K562 (cell line): Measurements from ENCODE around the gene MANBA. TPM values are rescaled to one million over a fixed set of nuclear protein-coding genes. Genes with fewer than 3 reads are reported as not detected.

Experiments used
- ATAC-seq: fragments of 200-7000 bp; cut with Tn5 transposase; 3 replicates; pipeline ENCODE4 v1.9.1; 2020; ENCODE audit warnings: moderate library complexity
- BruUV-seq: library from RNA; stranded (reverse); fragments of 400-500 nt; replicated peaks from 2 replicates; lab custom pipeline; 2021; lab: Mats Ljungman, UMichigan
- CTCF ChIA-PET: fragments of 300-600 bp; formaldehyde crosslinking; extraction: SDS; loops from one replicate; lab custom pipeline; 2021; ENCODE audit warnings: low intra/inter-chr PET ratio; lab: Yijun Ruan, JAX
- POLR2A ChIA-PET: fragments of 300-600, 350-650 bp; sonication (Branson Sonifier 250); formaldehyde crosslinking; extraction: SDS; loops from one replicate; lab custom pipeline; 2021; ENCODE audit warnings: antibody characterized with exemption, inconsistent platforms; lab: Yijun Ruan, JAX
- DNase-seq, 4 experiments: peaks; one replicate each; pipeline versions ENCODE4 v3.0.0 to v3.0.0-alpha.2; 2011 to 2018; ENCODE audit warnings: low spot score in 3 of 4, mixed read lengths in 3 of 4; ENCODE audit errors: extremely low read depth in 1 of 4
- FAIRE-seq: peaks from 2 replicates; lab custom pipeline; 2011; peaks lifted over from hg19 to GRCh38; lab: Jason Lieb, UNC
- H2AFZ ChIP-seq: 2 replicates; pipeline ENCODE4 v1.6.0; 2011; ENCODE audit warnings: low read depth, low read length, control low read depth, inconsistent platforms
- H3K27ac ChIP-seq: fragments of 200-600 bp; 3 replicates; pipeline ENCODE4 v1.8.0; 2011; ENCODE audit warnings: low read depth, mild to moderate bottlenecking, control low read depth, inconsistent platforms, low read length, moderate library complexity, mixed read lengths; ENCODE audit errors: extremely low read depth
- H3K27me3 ChIP-seq, 2 experiments: fragments of 300-600 bp in 1 of 2; 2 replicates in 1 of 2; 3 replicates in 1 of 2; pipeline versions ENCODE4 v1.6.0 to v1.8.0; 2011; ENCODE audit warnings: inconsistent platforms in 2 of 2, low read length in 2 of 2, mild to moderate bottlenecking in 1 of 2, mixed read lengths in 1 of 2, moderate library complexity in 1 of 2; ENCODE audit not compliant: control insufficient read depth in 2 of 2, insufficient read depth in 2 of 2
- H3K36me3 ChIP-seq: fragments of 300-600 bp; 3 replicates; pipeline ENCODE4 v1.8.0; 2011; ENCODE audit warnings: mild to moderate bottlenecking, low read length, inconsistent platforms; ENCODE audit not compliant: control insufficient read depth, insufficient read depth
- H3K4me1 ChIP-seq, 2 experiments: fragments of 200-600 bp in 1 of 2; replicated peaks in 1 of 2; 2 replicates in 1 of 2; 3 replicates in 1 of 2; pipeline versions ENCODE4 v1.5.1 to v1.8.0; 2011; ENCODE audit warnings: inconsistent platforms in 2 of 2, low read length in 2 of 2, mild to moderate bottlenecking in 1 of 2, mixed read lengths in 1 of 2, moderate library complexity in 1 of 2; ENCODE audit not compliant: control insufficient read depth in 2 of 2, insufficient read depth in 2 of 2
- H3K4me2 ChIP-seq: 2 replicates; pipeline ENCODE4 v1.6.1; 2011; ENCODE audit warnings: low read length, control low read depth, inconsistent platforms, mixed read lengths; ENCODE audit not compliant: insufficient read depth
- H3K4me3 ChIP-seq: fragments of 200-600 bp; sonication (generic), shearing (Covaris generic); 2 replicates; pipeline ENCODE4 v1.5.1; 2016; ENCODE audit warnings: control low read depth, inconsistent platforms
- H3K79me2 ChIP-seq: fragments of 200-600 bp; 3 replicates; pipeline ENCODE4 v1.8.0; 2011; ENCODE audit warnings: low read length, inconsistent platforms; ENCODE audit not compliant: control insufficient read depth, insufficient read depth
- H3K9ac ChIP-seq, 2 experiments: 2 replicates each; pipeline versions ENCODE4 v1.6.0 to v1.6.1; 2011; ENCODE audit warnings: low read depth in 2 of 2, low read length in 2 of 2, control low read depth in 1 of 2, inconsistent platforms in 1 of 2, mild to moderate bottlenecking in 1 of 2, mixed read lengths in 1 of 2; ENCODE audit not compliant: insufficient read depth in 1 of 2
- H3K9me1 ChIP-seq: one replicate; pipeline ENCODE4 v1.6.0; 2011; ENCODE audit warnings: inconsistent platforms, mild to moderate bottlenecking, low read length, moderate library complexity; ENCODE audit not compliant: control insufficient read depth, insufficient read depth
- H3K9me3 ChIP-seq: replicated peaks from 2 replicates; pipeline ENCODE4 v1.5.1; 2011; ENCODE audit warnings: low read depth, low read length, inconsistent platforms; ENCODE audit not compliant: control insufficient read depth, insufficient read depth
- H4K20me1 ChIP-seq: replicated peaks from 2 replicates; pipeline ENCODE4 v1.6.1; 2011; ENCODE audit warnings: low read length, inconsistent platforms, mixed read lengths; ENCODE audit not compliant: control insufficient read depth, insufficient read depth
- CCAR2 ChIP-seq: fragments of 200-400 bp; formaldehyde crosslinking; IDR thresholded peaks from 2 replicates; pipeline ENCODE4 v1.6.1; 2017; ENCODE audit warnings: mild to moderate bottlenecking, low read depth, low read length
- GTF2A2 ChIP-seq: IDR thresholded peaks from 2 replicates; pipeline ENCODE4 v1.6.1; 2016; ENCODE audit warnings: mild to moderate bottlenecking, missing genetic modification characterization, missing compliant biosample characterization
- HNRNPUL1 ChIP-seq: fragments of 200-400 bp; formaldehyde crosslinking; IDR thresholded peaks from 2 replicates; pipeline ENCODE4 v1.6.1; 2017; ENCODE audit warnings: low read length
- HOMEZ ChIP-seq: fragments of 250-450 bp; sonication (Bioruptor Pico); IDR thresholded peaks from 2 replicates; pipeline ENCODE4 v1.4.0; 2020; ENCODE audit warnings: mild to moderate bottlenecking, moderate library complexity
- IRF9 ChIP-seq: fragments of 450-650 bp; IDR thresholded peaks from 2 replicates; pipeline ENCODE4 v1.6.1; 2016; ENCODE audit warnings: missing biosample characterization, missing genetic modification characterization
- KLF10 ChIP-seq: fragments of 250-450 bp; sonication (Bioruptor Pico); IDR thresholded peaks from 2 replicates; pipeline ENCODE4 v1.6.1; 2021; ENCODE audit warnings: matching md5 sums
- LCOR ChIP-seq: sonication (generic); formaldehyde crosslinking; IDR thresholded peaks from 2 replicates; pipeline ENCODE4 v1.8.0; 2022; ENCODE audit warnings: mild to moderate bottlenecking, missing genetic modification reagents
- MTA1 ChIP-seq: fragments of 450-650 bp; IDR thresholded peaks from 2 replicates; pipeline ENCODE4 v1.6.1; 2017; ENCODE audit warnings: borderline replicate concordance
- MYBL2 ChIP-seq, 2 experiments: fragments of 450-650 bp in 1 of 2; sonication (generic) in 1 of 2; formaldehyde crosslinking in 1 of 2; IDR thresholded peaks; 2 replicates each; pipeline versions ENCODE4 v1.6.1 to v1.8.1; 2017 to 2022; ENCODE audit warnings: borderline replicate concordance in 1 of 2, inconsistent platforms in 1 of 2, low read depth in 1 of 2, mild to moderate bottlenecking in 1 of 2, missing genetic modification reagents in 1 of 2, moderate library complexity in 1 of 2
- NCOA2 ChIP-seq, 2 experiments: fragments of 450-650 bp; IDR thresholded peaks; 2 replicates each; pipeline ENCODE4 v1.6.1; 2018; ENCODE audit warnings: mild to moderate bottlenecking in 2 of 2, moderate library complexity in 1 of 2; ENCODE audit not compliant: partially characterized antibody in 2 of 2
- PHB ChIP-seq: fragments of 250-450 bp; sonication (Bioruptor Pico); IDR thresholded peaks from 2 replicates; pipeline ENCODE4 v1.5.0; 2021
- RBBP5 ChIP-seq: fragments of 200-600 bp; sonication (generic); IDR thresholded peaks from 2 replicates; pipeline ENCODE4 v1.6.1; 2012; ENCODE audit warnings: borderline replicate concordance, mild to moderate bottlenecking, low read length, control low read depth, inconsistent platforms; ENCODE audit not compliant: insufficient read depth, poor library complexity, severe bottlenecking
- TEAD4 ChIP-seq, 2 experiments: sonication (generic) in 1 of 2; formaldehyde crosslinking in 1 of 2; IDR thresholded peaks; 2 replicates each; pipeline versions ENCODE4 v1.6.1 to v1.8.0; 2012 to 2022; ENCODE audit warnings: borderline replicate concordance in 1 of 2, inconsistent platforms in 1 of 2, low read length in 1 of 2, mild to moderate bottlenecking in 1 of 2, missing genetic modification reagents in 1 of 2
- ZBTB17 ChIP-seq: fragments of 450-650 bp; formaldehyde crosslinking; IDR thresholded peaks from 2 replicates; pipeline ENCODE4 v1.4.0; 2020; ENCODE audit warnings: mild to moderate bottlenecking
- ZNF274 ChIP-seq: IDR thresholded peaks from 2 replicates; pipeline ENCODE4 v1.6.1; 2011; ENCODE audit warnings: low read depth, mild to moderate bottlenecking, low read length, moderate library complexity, borderline replicate concordance
- WGBS: fragments of 100-300 bp; shearing (Covaris generic); methylation state at CpG from one replicate; pipeline ENCODE4 v1.1.6; 2016; ENCODE audit warnings: low coverage, mixed read lengths; ENCODE audit not compliant: insufficient coverage; ENCODE audit errors: missing lambda C conversion rate; 5-methylcytosine and 5-hydroxymethylcytosine counted together
- in situ Hi-C: fragments of 300-500 bp; cut with MboI; formaldehyde crosslinking; loops from 4 replicates; pipeline ENCODE4 v1.15.0; 2018; ENCODE audit warnings: inconsistent platforms, mixed read lengths
- intact Hi-C: fragments of 100-400 bp; cut with micrococcal nuclease; formaldehyde crosslinking; loops from 2 replicates; pipeline ENCODE4 v1.14.2; 2022
- polyA plus RNA-seq, 8 experiments: library from polyadenylated mRNA; depleted of rRNA in 4 of 8; stranded (reverse) in 5 of 8; unstranded in 3 of 8; fragments of >200 nt; fragmentation: Nextera tagmentation in 2 of 8; fragmentation: Illumina TruSeq in 1 of 8; extraction: Ambion mirVana in 2 of 8; extraction: Trizol in 1 of 8; gene quantifications; 2 replicates each; pipeline versions ENCODE4 v1.2.1 to v1.2.3, GENCODE V29; 2011 to 2014; ENCODE audit warnings: inconsistent platforms in 1 of 8, missing spikeins in 1 of 8
- total RNA-seq, 7 experiments: library from RNA; depleted of rRNA in 6 of 7; stranded (reverse); fragments of >200 nt in 6 of 7; fragmentation: Illumina TruSeq in 2 of 7; extraction: Trizol in 2 of 7; gene quantifications; 2 replicates each; pipeline versions ENCODE4 v1.2.1 to v1.2.3, GENCODE V29; 2011 to 2021; ENCODE audit warnings: low replicate concordance in 1 of 7
- TF ChIP-seq, protein P1 (sequence below): sonication (generic); formaldehyde crosslinking; IDR thresholded peaks from 2 replicates; pipeline ENCODE4 v1.8.0; 2022; ENCODE audit warnings: mild to moderate bottlenecking, missing genetic modification reagents

Gene MANBA
- total and polyA plus RNA-seq, 9 of the 15 experiments (the other 6 are each of a cell fraction or from before 2014, with no cell fraction given) = 1.8 to 12.9 (median 7.7) TPM

DNA sequence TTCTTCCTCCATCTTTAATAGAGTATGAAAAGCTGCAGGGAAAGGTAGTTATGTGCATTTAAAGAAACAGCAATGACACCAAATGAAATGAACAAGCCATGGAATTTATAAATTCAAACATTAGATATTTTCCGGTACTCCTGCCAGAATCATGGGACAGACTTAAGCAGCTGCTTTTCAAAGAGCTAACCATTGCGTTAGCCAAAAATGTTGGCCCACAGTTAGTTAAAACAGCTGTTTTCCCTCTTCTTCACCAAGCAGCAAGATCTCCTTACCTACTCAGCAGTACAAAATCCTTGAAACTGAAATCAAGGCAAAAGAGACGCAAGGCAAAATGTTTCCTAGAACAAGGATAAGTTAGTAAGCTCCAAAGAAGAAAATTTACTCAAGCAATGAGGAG lies 64.0 kb downstream of the MANBA start:
- Histone ChIP-seq H3K4me3 (no peak overlapping the region), H3K9ac (no peak overlapping the region), H3K27me3 (no peaks in the 10 kb centered on the region), H3K4me2 (no peak overlapping the region), H3K27ac (no peak overlapping the region), H3K9me3 (no peaks in the 10 kb centered on the region), H3K4me1 (no peaks in the 10 kb centered on the region), H3K9me1 (no peaks in the 10 kb centered on the region), H2AFZ (no peak overlapping the region), H4K20me1 (no peaks in the 10 kb centered on the region), H3K36me3 (no peaks in the 10 kb centered on the region), H3K79me2 (no peaks in the 10 kb centered on the region)
- ChIA-PET CTCF (no interaction called here), POLR2A (interaction anchor here (1.0 kb wide), 1 partner anchor 64 kb away, joined by 3 read pairs; the partner anchor contains the start of gene MANBA)
- DNase-seq (no peak), ATAC-seq (no peak), FAIRE-seq (no peak)
- no TSS peak for BruUV-seq
- intact Hi-C loops (no loop called here), in situ Hi-C loops (no loop called here)
- 59% methylated on average over 3 of the region's 3 CpGs for WGBS
- TF ChIP-seq KLF10 (no peak), IRF9 (no peak), HNRNPUL1 (no peak), HOMEZ (no peak), NCOA2 (IDR thresholded peaks at IDR 0.05; ENCODE audit: partially characterized antibody in 2 of 2) (no peak), GTF2A2 (tag) (no peak), CCAR2 (no peak), ZNF274 (no peak), RBBP5 (no peak), ZBTB17 (no peak), PHB (CRISPR knock-in tag) (no peak), MYBL2 (IDR thresholded peaks at IDR 0.05; ENCODE audit: low read depth) (no peak), MYBL2 (CRISPR knock-in tag; IDR thresholded peaks at IDR 0.05; ENCODE audit: borderline replicate concordance) (no peak), MTA1 (no peak), TEAD4 (IDR thresholded peaks at IDR 0.05; ENCODE audit: low read length) (no peak), TEAD4 (CRISPR knock-in tag; IDR thresholded peaks at IDR 0.05; ENCODE audit: borderline replicate concordance) (no peak), LCOR (CRISPR knock-in tag) (no peak)
- TF ChIP-seq, protein P1, sequence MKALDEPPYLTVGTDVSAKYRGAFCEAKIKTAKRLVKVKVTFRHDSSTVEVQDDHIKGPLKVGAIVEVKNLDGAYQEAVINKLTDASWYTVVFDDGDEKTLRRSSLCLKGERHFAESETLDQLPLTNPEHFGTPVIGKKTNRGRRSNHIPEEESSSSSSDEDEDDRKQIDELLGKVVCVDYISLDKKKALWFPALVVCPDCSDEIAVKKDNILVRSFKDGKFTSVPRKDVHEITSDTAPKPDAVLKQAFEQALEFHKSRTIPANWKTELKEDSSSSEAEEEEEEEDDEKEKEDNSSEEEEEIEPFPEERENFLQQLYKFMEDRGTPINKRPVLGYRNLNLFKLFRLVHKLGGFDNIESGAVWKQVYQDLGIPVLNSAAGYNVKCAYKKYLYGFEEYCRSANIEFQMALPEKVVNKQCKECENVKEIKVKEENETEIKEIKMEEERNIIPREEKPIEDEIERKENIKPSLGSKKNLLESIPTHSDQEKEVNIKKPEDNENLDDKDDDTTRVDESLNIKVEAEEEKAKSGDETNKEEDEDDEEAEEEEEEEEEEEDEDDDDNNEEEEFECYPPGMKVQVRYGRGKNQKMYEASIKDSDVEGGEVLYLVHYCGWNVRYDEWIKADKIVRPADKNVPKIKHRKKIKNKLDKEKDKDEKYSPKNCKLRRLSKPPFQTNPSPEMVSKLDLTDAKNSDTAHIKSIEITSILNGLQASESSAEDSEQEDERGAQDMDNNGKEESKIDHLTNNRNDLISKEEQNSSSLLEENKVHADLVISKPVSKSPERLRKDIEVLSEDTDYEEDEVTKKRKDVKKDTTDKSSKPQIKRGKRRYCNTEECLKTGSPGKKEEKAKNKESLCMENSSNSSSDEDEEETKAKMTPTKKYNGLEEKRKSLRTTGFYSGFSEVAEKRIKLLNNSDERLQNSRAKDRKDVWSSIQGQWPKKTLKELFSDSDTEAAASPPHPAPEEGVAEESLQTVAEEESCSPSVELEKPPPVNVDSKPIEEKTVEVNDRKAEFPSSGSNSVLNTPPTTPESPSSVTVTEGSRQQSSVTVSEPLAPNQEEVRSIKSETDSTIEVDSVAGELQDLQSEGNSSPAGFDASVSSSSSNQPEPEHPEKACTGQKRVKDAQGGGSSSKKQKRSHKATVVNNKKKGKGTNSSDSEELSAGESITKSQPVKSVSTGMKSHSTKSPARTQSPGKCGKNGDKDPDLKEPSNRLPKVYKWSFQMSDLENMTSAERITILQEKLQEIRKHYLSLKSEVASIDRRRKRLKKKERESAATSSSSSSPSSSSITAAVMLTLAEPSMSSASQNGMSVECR = no peak
